Ovary (tissue), 3 donors: ENCODE measurements around the gene CHRM3.

Experiments
- EP300 ChIP-seq: sonication (generic); formaldehyde crosslinking; IDR thresholded peaks from one replicate; pipeline ENCODE4 v1.6.1; 2017; ENCODE audit warnings: antibody characterized with exemption
- POLR2A ChIP-seq: fragments of 450-650 bp; IDR thresholded peaks from one replicate; pipeline ENCODE4 v1.6.1; 2017; ENCODE audit warnings: antibody characterized with exemption, mild to moderate bottlenecking, moderate library complexity
- TF ChIP-seq, protein P1 (sequence below), 3 donors: fragments of 450-650 bp in 2 of 3; fragments of 200-600 bp in 1 of 3; IDR thresholded peaks; one replicate each; pipeline versions ENCODE4 v1.5.1 to v1.8.0; 2016 to 2022; ENCODE audit warnings: antibody characterized with exemption in 3 of 3, mild to moderate bottlenecking in 1 of 3
- donor health status: DM: no; HTN: no; CAD: no.

GRCh38 chr1:239383714-239384113 lies 2.7 kb upstream of the CHRM3 start:
- TF ChIP-seq, protein P1, sequence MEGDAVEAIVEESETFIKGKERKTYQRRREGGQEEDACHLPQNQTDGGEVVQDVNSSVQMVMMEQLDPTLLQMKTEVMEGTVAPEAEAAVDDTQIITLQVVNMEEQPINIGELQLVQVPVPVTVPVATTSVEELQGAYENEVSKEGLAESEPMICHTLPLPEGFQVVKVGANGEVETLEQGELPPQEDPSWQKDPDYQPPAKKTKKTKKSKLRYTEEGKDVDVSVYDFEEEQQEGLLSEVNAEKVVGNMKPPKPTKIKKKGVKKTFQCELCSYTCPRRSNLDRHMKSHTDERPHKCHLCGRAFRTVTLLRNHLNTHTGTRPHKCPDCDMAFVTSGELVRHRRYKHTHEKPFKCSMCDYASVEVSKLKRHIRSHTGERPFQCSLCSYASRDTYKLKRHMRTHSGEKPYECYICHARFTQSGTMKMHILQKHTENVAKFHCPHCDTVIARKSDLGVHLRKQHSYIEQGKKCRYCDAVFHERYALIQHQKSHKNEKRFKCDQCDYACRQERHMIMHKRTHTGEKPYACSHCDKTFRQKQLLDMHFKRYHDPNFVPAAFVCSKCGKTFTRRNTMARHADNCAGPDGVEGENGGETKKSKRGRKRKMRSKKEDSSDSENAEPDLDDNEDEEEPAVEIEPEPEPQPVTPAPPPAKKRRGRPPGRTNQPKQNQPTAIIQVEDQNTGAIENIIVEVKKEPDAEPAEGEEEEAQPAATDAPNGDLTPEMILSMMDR (IDR thresholded peaks at IDR 0.05), result no peak
- TF ChIP-seq POLR2A, result no peak
- TF ChIP-seq EP300, result no peak
